ENCODE results near the gene PDE6C. TPM values are rescaled to one million over a fixed set of nuclear protein-coding genes. Genes with fewer than 3 reads are reported as not detected.

PDE6C gene
- total and polyA plus RNA-seq, 2 donors (not counting 1 experiment from before 2014, with no cell fraction given), result not detected

DNA sequence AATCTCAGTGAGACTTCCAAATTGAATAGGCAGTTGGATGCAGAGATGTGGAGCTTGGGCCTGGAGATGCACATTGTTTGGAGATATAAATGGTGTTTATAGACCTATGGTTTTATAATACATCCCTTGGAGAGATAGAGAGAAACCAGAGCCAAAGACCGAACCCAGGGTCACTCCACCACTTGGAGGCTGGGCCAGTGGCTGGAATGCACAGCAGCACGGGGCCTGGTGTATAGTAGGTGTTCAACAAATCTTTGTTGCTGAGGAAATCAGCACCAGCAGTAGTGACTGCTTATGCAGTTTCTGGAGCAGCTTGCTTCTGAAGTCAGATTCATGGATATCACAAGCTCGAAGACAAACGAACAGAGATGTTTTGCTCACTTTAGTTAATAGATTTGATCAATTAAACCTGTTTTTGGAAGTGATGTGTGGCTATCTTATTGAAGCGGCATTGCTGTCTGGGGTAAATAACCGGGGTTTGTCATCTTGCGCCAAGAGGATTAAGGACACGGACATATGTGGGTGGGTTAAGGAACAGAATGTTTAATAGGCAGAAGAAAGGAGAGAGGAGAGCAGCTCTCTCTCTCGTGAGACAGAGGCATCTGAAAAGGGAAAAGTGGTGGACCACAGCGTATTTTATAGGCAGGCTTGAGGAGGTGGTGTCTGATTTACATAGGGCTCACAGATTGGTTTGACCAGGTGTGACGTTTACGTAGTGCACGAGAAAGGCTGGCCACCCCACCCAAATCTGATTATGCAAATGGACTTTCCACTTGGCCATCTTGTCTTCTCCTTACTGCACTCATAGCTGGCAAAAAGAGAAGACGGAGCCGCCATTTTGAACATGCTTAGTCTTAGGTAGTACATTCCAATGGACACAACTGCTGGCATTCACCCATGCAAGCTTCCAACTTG is 22.4 kb upstream of the PDE6C start:
- H3K9me3 ChIP-seq (ENCODE audit: control insufficient read depth, insufficient read depth, low read depth, low read length), result no peaks in the 10 kb centered on the region
- no peak overlapping the region for H3K27ac ChIP-seq (ENCODE audit: insufficient read depth, low read length)
- no peaks in the 10 kb centered on the region for H3K36me3 ChIP-seq (ENCODE audit: control insufficient read depth, insufficient read depth, low read length)
- no peaks in the 10 kb centered on the region for H3K79me2 ChIP-seq (ENCODE audit: control insufficient read depth, insufficient read depth, low read length)
- no peak overlapping the region for H3K9ac ChIP-seq (ENCODE audit: insufficient read depth, low read length)
- DNase-seq (ENCODE audit: low read depth in 2 of 2), result no peak
- peaks cover 3% of the 10 kb centered on the region for H3K27me3 ChIP-seq (ENCODE audit: control insufficient read depth, insufficient read depth, low read length)
- TF ChIP-seq EZH2 (IDR thresholded peaks at IDR 0.05; ENCODE audit: low read length, missing control alignments) (no peak), CTCF (conservative IDR thresholded peaks at IDR 0.05 in 1 of 2, IDR thresholded peaks at IDR 0.05 in 1 of 2; ENCODE audit: low read depth in 1 of 2, low read length in 2 of 2) (no peak)
- no peak overlapping the region for H3K4me2 ChIP-seq (ENCODE audit: extremely low read depth, insufficient read depth, low read length)
- no peak overlapping the region for H2AFZ ChIP-seq (ENCODE audit: low read length)
- no peaks in the 10 kb centered on the region for H4K20me1 ChIP-seq (ENCODE audit: control insufficient read depth, extremely low read depth, insufficient read depth, low read length)
- H3K4me3 ChIP-seq (replicated peaks in 1 of 4; ENCODE audit: control extremely low read depth in 1 of 4, insufficient read depth in 1 of 4, low read depth in 3 of 4, low read length in 4 of 4), result no peak overlapping the region
- H3K4me1 ChIP-seq (ENCODE audit: control insufficient read depth, extremely low read depth, insufficient read depth, low read length), result no peaks in the 10 kb centered on the region

GRCh38 chr10:93590638-93591037 is 21.7 kb upstream of the PDE6C start:
- no peak overlapping the region for H3K4me2 ChIP-seq (ENCODE audit: extremely low read depth, insufficient read depth, low read length)
- no peaks in the 10 kb centered on the region for H4K20me1 ChIP-seq (ENCODE audit: control insufficient read depth, extremely low read depth, insufficient read depth, low read length)
- no peaks in the 10 kb centered on the region for H3K4me1 ChIP-seq (ENCODE audit: control insufficient read depth, extremely low read depth, insufficient read depth, low read length)
- no peak for TF ChIP-seq EZH2 (IDR thresholded peaks at IDR 0.05; ENCODE audit: low read length, missing control alignments)
- TF ChIP-seq CTCF (conservative IDR thresholded peaks at IDR 0.05 in 1 of 2, IDR thresholded peaks at IDR 0.05 in 1 of 2; ENCODE audit: low read depth in 1 of 2, low read length in 2 of 2), result no peak
- H3K9ac ChIP-seq (ENCODE audit: insufficient read depth, low read length), result no peak overlapping the region
- H3K27ac ChIP-seq (ENCODE audit: insufficient read depth, low read length), result no peak overlapping the region
- H3K27me3 ChIP-seq (ENCODE audit: control insufficient read depth, insufficient read depth, low read length), result peaks cover 3% of the 10 kb centered on the region
- no peaks in the 10 kb centered on the region for H3K9me3 ChIP-seq (ENCODE audit: control insufficient read depth, insufficient read depth, low read depth, low read length)
- no peak overlapping the region for H3K4me3 ChIP-seq (replicated peaks in 1 of 4; ENCODE audit: control extremely low read depth in 1 of 4, insufficient read depth in 1 of 4, low read depth in 3 of 4, low read length in 4 of 4)
- H2AFZ ChIP-seq (ENCODE audit: low read length), result no peak overlapping the region
- H3K79me2 ChIP-seq (ENCODE audit: control insufficient read depth, insufficient read depth, low read length), result no peaks in the 10 kb centered on the region
- no peak for DNase-seq (ENCODE audit: low read depth in 2 of 2)
- H3K36me3 ChIP-seq (ENCODE audit: control insufficient read depth, insufficient read depth, low read length), result no peaks in the 10 kb centered on the region

DNA sequence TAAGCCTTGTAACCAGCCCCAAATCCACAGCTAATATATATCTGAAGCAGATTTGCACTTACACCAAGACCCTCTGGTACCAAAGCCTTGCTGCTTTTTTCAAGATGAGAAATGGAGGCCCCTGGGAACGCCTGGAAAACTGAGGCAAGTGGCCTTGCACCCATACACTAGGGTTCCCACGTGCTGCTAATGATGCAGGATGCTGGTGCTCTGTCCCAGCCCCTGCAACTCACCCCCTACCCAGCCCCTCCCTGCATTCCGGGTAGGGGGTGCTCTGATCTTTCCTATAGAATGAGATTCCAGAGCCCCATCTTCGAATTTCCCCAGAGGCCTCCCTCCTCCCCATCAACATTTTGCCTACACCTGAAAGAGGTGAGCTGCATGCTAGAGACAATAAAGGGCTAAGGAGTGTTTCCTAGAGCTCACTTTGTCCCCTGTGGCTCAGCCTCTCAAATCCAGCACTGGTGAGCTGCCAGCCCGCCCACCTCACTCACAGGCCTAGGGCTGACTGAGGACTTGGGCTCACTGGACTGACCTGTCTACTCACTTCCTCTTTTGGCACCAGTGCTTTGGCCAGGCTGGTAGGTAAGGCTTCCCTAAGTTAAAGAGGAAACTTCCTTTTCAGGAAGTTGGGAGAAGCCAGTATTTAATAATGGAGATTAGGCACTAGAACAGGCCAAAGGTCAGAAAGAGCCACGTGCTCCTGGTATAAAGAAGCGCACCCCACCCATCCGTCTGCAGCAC is 21.1 kb upstream of the PDE6C start:
- Histone ChIP-seq H2AFZ (ENCODE audit: low read length) (no peak overlapping the region), H3K36me3 (ENCODE audit: control insufficient read depth, insufficient read depth, low read length) (no peaks in the 10 kb centered on the region), H3K9me3 (ENCODE audit: control insufficient read depth, insufficient read depth, low read depth, low read length) (no peaks in the 10 kb centered on the region), H3K27ac (ENCODE audit: insufficient read depth, low read length) (no peak overlapping the region), H3K79me2 (ENCODE audit: control insufficient read depth, insufficient read depth, low read length) (no peaks in the 10 kb centered on the region), H3K4me1 (ENCODE audit: control insufficient read depth, extremely low read depth, insufficient read depth, low read length) (no peaks in the 10 kb centered on the region), H3K9ac (ENCODE audit: insufficient read depth, low read length) (no peak overlapping the region), H3K4me3 (replicated peaks in 1 of 4; ENCODE audit: control extremely low read depth in 1 of 4, insufficient read depth in 1 of 4, low read depth in 3 of 4, low read length in 4 of 4) (no peak overlapping the region), H3K4me2 (ENCODE audit: extremely low read depth, insufficient read depth, low read length) (no peak overlapping the region), H3K27me3 (ENCODE audit: control insufficient read depth, insufficient read depth, low read length) (peaks cover 3% of the 10 kb centered on the region), H4K20me1 (ENCODE audit: control insufficient read depth, extremely low read depth, insufficient read depth, low read length) (no peaks in the 10 kb centered on the region)
- DNase-seq (ENCODE audit: low read depth in 2 of 2), result no peak
- TF ChIP-seq CTCF (conservative IDR thresholded peaks at IDR 0.05 in 1 of 2, IDR thresholded peaks at IDR 0.05 in 1 of 2; ENCODE audit: low read depth in 1 of 2, low read length in 2 of 2) (no peak), EZH2 (IDR thresholded peaks at IDR 0.05; ENCODE audit: low read length, missing control alignments) (no peak)
